ENCODE measurements around the gene SUSD4.

Gene SUSD4

GRCh38 chr1:223326776-223327175 lies 37.2 kb downstream of the SUSD4 start:
- TF ChIP-seq, protein P1, sequence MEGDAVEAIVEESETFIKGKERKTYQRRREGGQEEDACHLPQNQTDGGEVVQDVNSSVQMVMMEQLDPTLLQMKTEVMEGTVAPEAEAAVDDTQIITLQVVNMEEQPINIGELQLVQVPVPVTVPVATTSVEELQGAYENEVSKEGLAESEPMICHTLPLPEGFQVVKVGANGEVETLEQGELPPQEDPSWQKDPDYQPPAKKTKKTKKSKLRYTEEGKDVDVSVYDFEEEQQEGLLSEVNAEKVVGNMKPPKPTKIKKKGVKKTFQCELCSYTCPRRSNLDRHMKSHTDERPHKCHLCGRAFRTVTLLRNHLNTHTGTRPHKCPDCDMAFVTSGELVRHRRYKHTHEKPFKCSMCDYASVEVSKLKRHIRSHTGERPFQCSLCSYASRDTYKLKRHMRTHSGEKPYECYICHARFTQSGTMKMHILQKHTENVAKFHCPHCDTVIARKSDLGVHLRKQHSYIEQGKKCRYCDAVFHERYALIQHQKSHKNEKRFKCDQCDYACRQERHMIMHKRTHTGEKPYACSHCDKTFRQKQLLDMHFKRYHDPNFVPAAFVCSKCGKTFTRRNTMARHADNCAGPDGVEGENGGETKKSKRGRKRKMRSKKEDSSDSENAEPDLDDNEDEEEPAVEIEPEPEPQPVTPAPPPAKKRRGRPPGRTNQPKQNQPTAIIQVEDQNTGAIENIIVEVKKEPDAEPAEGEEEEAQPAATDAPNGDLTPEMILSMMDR (IDR thresholded peaks at IDR 0.05; ENCODE audit: low read depth, low read length, missing control alignments), result no peak
- no peaks in the 10 kb centered on the region for H3K36me3 ChIP-seq (replicated peaks)
- H3K27me3 ChIP-seq (replicated peaks), result no peaks in the 10 kb centered on the region
- in situ Hi-C loops (cut with HindIII; ENCODE audit: low pct_ligation_motif_present, low sequenced_read_pairs), result no loop called here
- H3K27ac ChIP-seq, result no peak overlapping the region
- no peak overlapping the region for H3K4me3 ChIP-seq (ENCODE audit: low read depth, low read length)
- DNase-seq, result no peak

DNA sequence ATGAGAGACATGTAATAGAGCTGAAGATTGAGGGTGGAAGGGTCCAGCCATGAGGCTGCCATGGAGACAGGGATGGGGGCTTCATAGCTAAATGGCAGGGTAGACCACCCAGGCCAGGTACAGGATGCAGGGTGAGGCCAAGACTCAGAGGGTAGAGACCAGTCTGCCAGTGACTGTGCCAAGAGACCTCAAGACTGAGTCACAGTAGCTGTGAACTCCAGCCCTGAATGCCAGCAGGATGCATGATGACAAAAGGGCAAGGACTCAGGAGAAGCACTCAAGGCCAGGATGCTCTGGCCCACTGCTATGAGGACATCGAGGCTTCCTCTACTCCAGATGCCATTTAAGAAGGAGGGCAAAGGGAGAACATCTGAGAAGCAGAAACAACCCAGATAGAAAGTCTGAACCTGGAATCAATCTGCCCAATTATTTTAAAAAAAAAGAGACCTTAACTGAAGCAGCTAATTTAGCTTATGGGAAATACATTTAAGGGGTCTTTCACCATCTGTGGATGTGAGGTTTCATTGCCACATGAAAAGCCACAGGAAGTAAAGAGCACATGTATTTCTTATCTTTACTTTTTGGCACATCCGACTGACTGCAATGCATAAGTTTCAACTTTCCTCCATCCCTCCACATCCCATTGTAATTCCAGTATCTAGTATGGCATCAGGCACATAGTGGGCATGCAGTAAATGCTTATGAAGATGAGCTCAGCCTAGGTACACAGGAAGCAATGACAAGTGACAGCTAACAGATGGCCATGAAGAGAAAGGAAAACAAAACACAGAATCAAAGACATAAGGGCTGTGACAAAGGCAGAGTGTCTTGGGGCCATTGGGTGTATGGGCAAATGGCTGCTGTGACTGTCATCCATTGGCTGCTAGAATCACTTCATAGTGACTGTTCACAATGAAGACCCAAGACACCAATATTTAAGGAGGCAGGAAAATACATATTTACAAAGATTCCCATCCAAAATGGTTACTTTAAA lies 40.2 kb downstream of the SUSD4 start:
- DNase-seq, result no peak
- Histone ChIP-seq H3K27me3 (replicated peaks) (no peaks in the 10 kb centered on the region), H3K36me3 (replicated peaks) (no peaks in the 10 kb centered on the region), H3K27ac (no peak overlapping the region), H3K4me3 (ENCODE audit: low read depth, low read length) (no peak overlapping the region)
- TF ChIP-seq, protein P1 (IDR thresholded peaks at IDR 0.05; ENCODE audit: low read depth, low read length, missing control alignments), result no peak
- in situ Hi-C loops (cut with HindIII; ENCODE audit: low pct_ligation_motif_present, low sequenced_read_pairs), result no loop called here

DNA sequence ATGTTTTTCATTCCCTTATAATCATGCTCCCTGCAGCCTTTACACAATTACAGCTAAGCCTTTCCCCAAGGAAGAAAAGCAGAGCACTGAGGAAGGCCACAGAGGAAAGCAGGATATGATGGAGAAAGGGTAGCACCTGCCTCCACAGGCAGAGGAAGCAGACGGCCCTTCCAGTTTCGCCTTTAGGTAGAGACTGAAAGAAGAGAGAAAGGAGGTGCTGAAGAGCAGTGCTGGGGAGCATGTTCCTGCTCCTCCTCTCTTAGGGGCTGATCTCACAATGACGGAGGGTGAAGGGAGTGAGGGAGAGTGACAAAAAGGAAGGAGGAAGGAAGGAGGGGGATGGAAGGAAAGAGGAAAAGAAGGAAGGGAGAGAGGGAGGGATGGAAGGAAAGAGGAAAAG lies 41.1 kb downstream of the SUSD4 start:
- in situ Hi-C loops (cut with HindIII; ENCODE audit: low pct_ligation_motif_present, low sequenced_read_pairs), result no loop called here

GRCh38 chr1:223320959-223321358 lies 43.0 kb downstream of the SUSD4 start:
- TF ChIP-seq, protein P1 (IDR thresholded peaks at IDR 0.05; ENCODE audit: low read depth, low read length, missing control alignments), result no peak
- in situ Hi-C loops (cut with HindIII; ENCODE audit: low pct_ligation_motif_present, low sequenced_read_pairs), result no loop called here
- Histone ChIP-seq H3K27ac (no peak overlapping the region), H3K36me3 (replicated peaks) (no peaks in the 10 kb centered on the region), H3K4me3 (ENCODE audit: low read depth, low read length) (no peak overlapping the region), H3K27me3 (replicated peaks) (no peaks in the 10 kb centered on the region)
- DNase-seq, result no peak

More for the DNA sequence above, 41.1 kb downstream of the SUSD4 start:
- TF ChIP-seq, protein P1 (IDR thresholded peaks at IDR 0.05; ENCODE audit: low read depth, low read length, missing control alignments), result no peak
- H3K27me3 ChIP-seq (replicated peaks), result no peaks in the 10 kb centered on the region
- no peak overlapping the region for H3K4me3 ChIP-seq (ENCODE audit: low read depth, low read length)
- no peak overlapping the region for H3K27ac ChIP-seq
- DNase-seq, result no peak
- H3K36me3 ChIP-seq (replicated peaks), result no peaks in the 10 kb centered on the region

DNA sequence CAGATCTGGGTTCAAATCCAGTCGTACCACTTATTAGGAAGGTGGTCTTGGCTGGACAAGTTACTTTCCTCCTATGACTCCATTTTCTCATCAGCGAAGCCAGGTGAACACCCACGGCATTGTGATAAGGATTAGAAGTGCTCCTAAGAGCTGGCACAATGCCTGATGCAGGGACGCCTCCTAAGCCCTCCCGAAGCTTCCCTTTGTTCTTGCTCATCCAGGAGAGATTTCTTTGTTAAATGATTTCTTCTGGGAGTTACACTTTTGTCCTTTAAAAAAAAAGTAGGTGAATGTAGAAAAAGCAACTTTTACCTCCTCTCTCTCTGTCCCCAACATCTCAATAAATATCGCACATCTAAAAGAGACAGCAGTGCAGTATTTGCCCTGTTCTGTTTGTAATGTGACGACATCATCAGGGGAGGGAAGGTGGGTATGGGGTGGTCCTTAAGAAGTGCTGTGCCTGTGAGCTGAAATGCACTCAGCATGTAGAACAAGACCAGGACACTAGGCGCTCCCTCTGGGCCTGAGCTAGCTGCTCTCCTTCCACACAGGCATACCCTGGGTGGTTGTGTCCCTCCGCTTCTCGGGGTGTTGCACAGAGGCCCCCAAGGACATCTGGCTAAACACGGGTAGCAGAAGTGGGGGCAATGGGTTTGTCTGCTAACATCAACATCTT lies 43.9 kb downstream of the SUSD4 start:
- H3K27me3 ChIP-seq (replicated peaks), result no peaks in the 10 kb centered on the region
- no peak for DNase-seq
- in situ Hi-C loops (cut with HindIII; ENCODE audit: low pct_ligation_motif_present, low sequenced_read_pairs), result no loop called here

More for the DNA sequence above, 43.9 kb downstream of the SUSD4 start:
- no peak overlapping the region for H3K27ac ChIP-seq
- TF ChIP-seq, protein P1 (IDR thresholded peaks at IDR 0.05; ENCODE audit: low read depth, low read length, missing control alignments), result no peak
- H3K36me3 ChIP-seq (replicated peaks), result no peaks in the 10 kb centered on the region
- no peak overlapping the region for H3K4me3 ChIP-seq (ENCODE audit: low read depth, low read length)
